Neural cell (in vitro differentiated cells): ENCODE results near the gene NTN5. TPM values are rescaled to one million over a fixed set of nuclear protein-coding genes. Genes with fewer than 3 reads are reported as not detected.
"Not testable (repeated sequence)": the region's sequence is repeated elsewhere in the genome, so short reads cannot be mapped to it uniquely, and the experiment has no call there.

ENCODE experiments used
- H2AFZ ChIP-seq: fragments of 200-600, 300-800 bp; sonication (generic), shearing (Covaris generic); 2 replicates; pipeline ENCODE4 v1.6.0; 2014; ENCODE audit warnings: low read depth, mild to moderate bottlenecking, antibody characterized with exemption, low read length, moderate library complexity
- H3F3A ChIP-seq: fragments of 200-600 bp; shearing (Covaris generic); 2 replicates; pipeline ENCODE4 v1.6.1; 2016; ENCODE audit warnings: mild to moderate bottlenecking, moderate library complexity, mixed read lengths, antibody characterized with exemption, low read length; ENCODE audit not compliant: insufficient read depth, poor library complexity, severe bottlenecking
- H3K27ac ChIP-seq: fragments of 200-600, 300-800 bp; sonication (generic), shearing (Covaris generic); 2 replicates; pipeline ENCODE4 v1.5.1; 2014; ENCODE audit warnings: mild to moderate bottlenecking, low read length, moderate library complexity
- H3K27me3 ChIP-seq: fragments of 300-800, 200-600 bp; sonication (generic), shearing (Covaris generic); 2 replicates; pipeline ENCODE4 v1.6.0; 2014; ENCODE audit warnings: mild to moderate bottlenecking, low read depth, low read length, moderate library complexity; ENCODE audit not compliant: insufficient read depth
- H3K36me3 ChIP-seq: fragments of 300-800, 200-600 bp; sonication (generic), shearing (Covaris generic); 2 replicates; pipeline ENCODE4 v1.5.1; 2014; ENCODE audit warnings: mild to moderate bottlenecking, antibody characterized with exemption, low read length, moderate library complexity; ENCODE audit not compliant: insufficient read depth
- H3K4me2 ChIP-seq: fragments of 300-800, 200-600 bp; sonication (generic), shearing (Covaris generic); 2 replicates; pipeline ENCODE4 v1.6.0; 2014; ENCODE audit warnings: mild to moderate bottlenecking, low read length
- H3K4me3 ChIP-seq: fragments of 300-800, 200-600 bp; sonication (generic), shearing (Covaris generic); 2 replicates; pipeline ENCODE4 v1.5.1; 2014; ENCODE audit warnings: mild to moderate bottlenecking, low read length, moderate library complexity
- H3K79me2 ChIP-seq: fragments of 200-600 bp; shearing (Covaris generic); replicated peaks from 2 replicates; pipeline ENCODE4 v1.6.0; 2014; ENCODE audit warnings: mild to moderate bottlenecking, low read length, moderate library complexity; ENCODE audit not compliant: insufficient read depth
- H3K9ac ChIP-seq: fragments of 300-800, 200-600 bp; sonication (generic), shearing (Covaris generic); 2 replicates; pipeline ENCODE4 v1.6.1; 2016; ENCODE audit warnings: mild to moderate bottlenecking, low read length, mixed read lengths
- H3K9me2 ChIP-seq: fragments of 200-600 bp; shearing (Covaris generic); 2 replicates; pipeline ENCODE4 v1.6.1; 2016; ENCODE audit warnings: mild to moderate bottlenecking, low read length, mixed read lengths; ENCODE audit not compliant: insufficient read depth
- H3K9me3 ChIP-seq: fragments of 200-600, 300-800 bp; sonication (generic), shearing (Covaris generic); 2 replicates; pipeline ENCODE4 v1.6.1; 2016; ENCODE audit warnings: mild to moderate bottlenecking, mixed run types, low read length, moderate library complexity, mixed read lengths
- H4K20me1 ChIP-seq: fragments of 200-600 bp; shearing (Covaris generic); 2 replicates; pipeline ENCODE4 v1.6.1; 2016; ENCODE audit warnings: mild to moderate bottlenecking, mixed run types; ENCODE audit not compliant: insufficient read depth
- EP300 ChIP-seq: fragments of 450-650 bp; conservative IDR thresholded peaks from 2 replicates; pipeline ENCODE4 v1.6.1; 2014; ENCODE audit warnings: antibody characterized with exemption, mild to moderate bottlenecking, moderate library complexity; ENCODE audit not compliant: poor library complexity, severe bottlenecking
- EZH2 ChIP-seq: fragments of 200-600, 300-800 bp; shearing (Covaris generic), sonication (generic); IDR thresholded peaks from 2 replicates; pipeline ENCODE4 v1.6.1; 2014; ENCODE audit warnings: antibody characterized with exemption, low read length, borderline replicate concordance, mild to moderate bottlenecking; ENCODE audit not compliant: insufficient read depth, poor library complexity, severe bottlenecking
- MXI1 ChIP-seq: fragments of 450-650 bp; conservative IDR thresholded peaks from 2 replicates; pipeline ENCODE4 v1.6.1; 2014; ENCODE audit warnings: antibody characterized with exemption, mild to moderate bottlenecking; ENCODE audit not compliant: poor library complexity, severe bottlenecking
- POLR2AphosphoS5 ChIP-seq: IDR thresholded peaks from 2 replicates; pipeline ENCODE4 v1.6.1; 2012
- RAD21 ChIP-seq: fragments of 450-650 bp; conservative IDR thresholded peaks from 2 replicates; pipeline ENCODE4 v1.6.1; 2014; ENCODE audit warnings: antibody characterized with exemption, mild to moderate bottlenecking, moderate library complexity
- REST ChIP-seq: IDR thresholded peaks from 2 replicates; pipeline ENCODE4 v1.6.1; 2012; ENCODE audit warnings: borderline replicate concordance
- SMC3 ChIP-seq: fragments of 450-650 bp; conservative IDR thresholded peaks from 2 replicates; pipeline ENCODE4 v1.6.1; 2014; ENCODE audit warnings: antibody characterized with exemption, mild to moderate bottlenecking, moderate library complexity; ENCODE audit not compliant: poor library complexity
- TAF1 ChIP-seq: IDR thresholded peaks from 2 replicates; pipeline ENCODE4 v1.6.1; 2012; ENCODE audit warnings: low read depth
- polyA plus RNA-seq: library from polyadenylated mRNA; depleted of rRNA; stranded (reverse); fragments of >200 nt; gene quantifications from 2 replicates; pipeline ENCODE4 v1.2.3, GENCODE V29; 2014
- TF ChIP-seq, protein P1 (sequence below): fragments of 450-650 bp; IDR thresholded peaks from 2 replicates; pipeline ENCODE4 v1.5.1; 2014; ENCODE audit warnings: antibody characterized with exemption, mild to moderate bottlenecking, moderate library complexity; ENCODE audit not compliant: poor library complexity, severe bottlenecking

Gene NTN5
- polyA plus RNA-seq, 1 donor from 2014 or later: not detected

DNA sequence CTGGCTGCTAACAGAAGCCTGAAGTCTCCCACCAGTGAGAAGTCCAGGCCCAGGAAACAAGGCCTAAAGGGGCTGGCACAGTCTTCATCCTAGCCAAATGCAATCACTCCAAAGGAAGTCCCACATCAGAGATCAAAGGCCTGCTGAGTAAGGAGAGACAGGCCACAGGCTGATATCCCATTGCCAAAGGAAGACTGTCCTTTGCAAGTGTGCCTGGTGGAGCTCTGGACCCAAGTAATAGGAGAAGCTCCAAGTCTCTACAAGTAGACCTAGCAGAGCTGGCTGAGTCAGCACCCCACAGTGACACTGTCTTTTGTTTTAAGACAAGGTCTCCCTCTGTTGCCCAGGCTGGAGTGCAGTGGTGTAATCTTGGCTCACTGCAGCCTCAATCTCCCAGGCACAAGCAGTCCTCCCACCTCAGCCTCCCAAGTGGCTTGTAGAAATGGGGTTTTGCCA is 40.1 kb downstream of the NTN5 start:
- H3K27me3 ChIP-seq: no peaks in the 10 kb centered on the region
- H4K20me1 ChIP-seq: no peaks in the 10 kb centered on the region

DNA sequence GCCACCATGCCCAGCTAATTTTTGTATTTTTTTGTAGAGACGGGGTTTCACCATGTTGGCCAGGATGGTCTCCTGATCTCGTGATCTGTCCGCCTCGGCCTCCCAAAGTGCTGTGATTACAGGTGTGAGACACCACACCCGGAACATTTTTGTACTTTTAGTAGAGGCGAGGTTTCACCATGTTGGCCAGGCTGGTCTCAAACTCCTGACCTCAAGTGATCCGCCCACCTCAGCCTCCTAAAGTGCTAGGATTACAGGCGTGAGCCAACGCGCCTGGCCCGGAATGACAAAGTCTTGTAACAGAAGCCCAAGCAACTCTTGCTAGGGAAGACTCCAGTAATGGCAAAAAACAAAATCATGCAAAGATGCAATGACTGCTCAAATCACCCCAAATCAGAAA is 40.5 kb downstream of the NTN5 start:
- not testable (repeated sequence) for H3K9me2 ChIP-seq, H4K20me1 ChIP-seq, H3K4me2 ChIP-seq, H3K27ac ChIP-seq, H3K36me3 ChIP-seq, H3K27me3 ChIP-seq, H3K9ac ChIP-seq, H3F3A ChIP-seq, H3K79me2 ChIP-seq, H3K4me3 ChIP-seq, H2AFZ ChIP-seq, H3K9me3 ChIP-seq

More for the DNA sequence above, 40.1 kb downstream of the NTN5 start:
- Histone ChIP-seq H3K36me3 (no peaks in the 10 kb centered on the region), H3K9me3 (no peaks in the 10 kb centered on the region), H3F3A (no peaks in the 10 kb centered on the region), H3K9me2 (no peaks in the 10 kb centered on the region), H3K4me3 (no peak overlapping the region), H3K9ac (no peak overlapping the region), H3K27ac (no peak overlapping the region), H3K4me2 (no peak overlapping the region), H3K79me2 (no peaks in the 10 kb centered on the region), H2AFZ (no peak overlapping the region)
- TF ChIP-seq, protein P1, sequence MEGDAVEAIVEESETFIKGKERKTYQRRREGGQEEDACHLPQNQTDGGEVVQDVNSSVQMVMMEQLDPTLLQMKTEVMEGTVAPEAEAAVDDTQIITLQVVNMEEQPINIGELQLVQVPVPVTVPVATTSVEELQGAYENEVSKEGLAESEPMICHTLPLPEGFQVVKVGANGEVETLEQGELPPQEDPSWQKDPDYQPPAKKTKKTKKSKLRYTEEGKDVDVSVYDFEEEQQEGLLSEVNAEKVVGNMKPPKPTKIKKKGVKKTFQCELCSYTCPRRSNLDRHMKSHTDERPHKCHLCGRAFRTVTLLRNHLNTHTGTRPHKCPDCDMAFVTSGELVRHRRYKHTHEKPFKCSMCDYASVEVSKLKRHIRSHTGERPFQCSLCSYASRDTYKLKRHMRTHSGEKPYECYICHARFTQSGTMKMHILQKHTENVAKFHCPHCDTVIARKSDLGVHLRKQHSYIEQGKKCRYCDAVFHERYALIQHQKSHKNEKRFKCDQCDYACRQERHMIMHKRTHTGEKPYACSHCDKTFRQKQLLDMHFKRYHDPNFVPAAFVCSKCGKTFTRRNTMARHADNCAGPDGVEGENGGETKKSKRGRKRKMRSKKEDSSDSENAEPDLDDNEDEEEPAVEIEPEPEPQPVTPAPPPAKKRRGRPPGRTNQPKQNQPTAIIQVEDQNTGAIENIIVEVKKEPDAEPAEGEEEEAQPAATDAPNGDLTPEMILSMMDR: no peak
- TF ChIP-seq MXI1 (no peak), TAF1 (no peak), EP300 (no peak), REST (no peak), POLR2AphosphoS5 (no peak), EZH2 (no peak), SMC3 (no peak), RAD21 (no peak)

DNA sequence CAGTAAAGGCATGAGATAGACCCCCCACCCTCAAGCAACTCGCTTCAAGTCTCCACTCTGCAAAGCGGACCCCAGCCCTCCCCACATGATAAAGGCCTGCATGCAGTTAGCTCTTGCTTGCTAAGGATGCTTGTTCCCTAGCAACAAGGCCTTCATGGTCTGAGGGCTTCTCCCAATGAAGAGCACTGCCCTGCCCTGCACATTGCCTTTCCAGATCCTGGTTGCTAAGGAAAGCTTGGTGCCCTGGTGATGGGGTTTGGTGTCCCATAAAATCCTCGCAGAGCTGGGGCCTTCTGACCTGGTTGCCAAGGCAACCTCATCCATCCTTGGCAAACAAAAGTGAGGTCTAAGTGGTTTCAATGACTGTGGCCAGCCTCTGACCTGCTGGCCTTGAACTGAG is 41.6 kb downstream of the NTN5 start:
- Histone ChIP-seq H3K9me3 (no peaks in the 10 kb centered on the region), H3K4me3 (peak overlapping the region; percentile 32), H3K9ac (peak overlapping the region; percentile 36), H3F3A (no peaks in the 10 kb centered on the region), H3K4me2 (no peak overlapping the region), H3K36me3 (no peaks in the 10 kb centered on the region), H3K27me3 (no peaks in the 10 kb centered on the region), H4K20me1 (no peaks in the 10 kb centered on the region), H2AFZ (no peak overlapping the region), H3K27ac (peak overlapping the region; percentile 72), H3K9me2 (no peaks in the 10 kb centered on the region), H3K79me2 (no peaks in the 10 kb centered on the region)
- TF ChIP-seq RAD21 (no peak), REST (no peak), EZH2 (no peak)
